HG03135 (cell line): ENCODE measurements around the gene RPS13.
"Not testable (repeated sequence)": the region's sequence is repeated elsewhere in the genome, so short reads cannot be mapped to it uniquely, and the experiment has no call there.

Experiments
- ATAC-seq: cut with Tn5 transposase; IDR thresholded peaks from one replicate; pipeline ENCODE4 v1.9.1; 2021; ENCODE audit warnings: mild to moderate bottlenecking, moderate library complexity; ENCODE audit not compliant: unreplicated experiment

RPS13 gene

DNA sequence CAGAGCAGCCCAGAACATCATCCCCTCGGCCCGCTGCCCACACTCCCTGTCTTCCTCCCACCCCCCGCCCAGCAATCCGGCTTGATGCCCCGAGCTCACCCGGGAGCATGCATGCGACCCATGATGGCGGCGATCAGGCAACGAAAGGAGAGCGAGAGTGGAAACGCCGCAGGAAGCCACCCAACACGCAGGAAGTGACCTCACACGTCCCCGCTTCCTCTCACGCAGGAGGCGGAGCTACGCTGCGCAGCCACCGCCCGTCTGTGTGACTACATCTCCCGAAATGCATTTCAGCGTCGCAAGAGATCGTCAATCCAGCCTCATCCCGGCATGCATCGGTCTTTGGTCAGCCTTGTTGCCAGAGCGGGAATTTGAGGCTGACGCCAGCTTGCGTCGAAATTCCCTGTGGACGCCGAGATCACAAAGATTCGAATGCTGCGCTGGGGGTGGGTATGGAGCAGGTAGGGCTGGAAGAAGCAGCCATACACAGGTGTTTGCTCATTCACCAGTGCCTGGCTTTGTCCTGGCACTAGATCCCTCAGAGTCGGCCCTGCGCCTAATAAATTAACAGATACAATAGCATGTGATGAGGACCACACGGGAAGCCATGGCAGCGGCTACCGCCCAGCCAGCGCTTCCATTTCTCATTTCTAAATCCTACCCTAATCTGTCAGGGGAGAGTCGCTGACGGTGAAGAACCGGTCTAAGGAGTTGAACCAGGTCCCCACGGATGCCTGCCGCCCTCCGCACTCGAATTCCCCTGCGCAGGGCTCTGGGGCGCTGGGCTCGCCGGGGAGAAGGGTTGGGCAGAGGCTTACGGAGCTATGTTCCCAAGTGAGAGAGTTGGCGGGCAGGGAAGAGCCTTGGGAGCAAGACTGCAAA lies at the start of gene RPS13:
RPS13 (minus strand) TSS at position 148 of the 882 bp plus-strand sequence; CDS start at position 122, 26 bp downstream.
- peak; percentile 98 for ATAC-seq

DNA sequence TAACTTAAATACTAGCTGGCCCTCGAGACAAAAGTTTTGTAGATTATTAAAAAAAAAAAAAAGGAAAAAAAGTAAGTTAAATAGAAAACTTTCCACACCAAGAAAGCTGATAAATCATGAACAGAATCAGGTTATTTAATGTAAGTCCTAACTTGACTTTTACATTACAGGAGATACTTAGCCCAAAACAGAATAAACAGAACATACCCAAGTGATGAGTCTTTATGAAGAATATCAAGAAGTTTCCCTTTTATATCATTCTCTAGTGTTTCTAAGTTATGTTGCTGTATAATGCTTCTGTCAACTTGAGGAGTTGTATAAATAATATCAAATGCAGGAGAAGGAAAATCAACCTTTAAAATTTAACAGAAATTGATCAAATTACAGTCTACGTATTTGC lies 44.5 kb upstream of the RPS13 start:
- ATAC-seq, result no peak

DNA sequence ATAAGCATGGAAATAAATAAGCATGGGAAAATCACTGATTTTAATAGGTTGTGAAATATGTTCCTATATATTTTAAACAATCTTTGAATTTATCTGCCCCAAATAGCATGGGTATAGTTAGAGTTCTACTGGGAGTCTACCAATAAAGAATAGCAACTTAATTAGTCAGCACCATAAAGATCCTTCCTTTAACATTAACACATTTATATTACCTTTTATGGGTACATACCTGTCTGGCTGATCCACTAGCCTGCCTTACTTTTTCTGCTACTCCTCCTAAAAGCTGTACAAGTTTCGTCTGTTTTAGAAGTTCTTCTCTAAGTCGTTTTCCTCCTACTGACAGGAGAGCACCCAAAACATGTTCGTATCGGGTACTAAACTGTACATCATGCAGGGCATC lies 39.8 kb upstream of the RPS13 start:
- no peak for ATAC-seq

DNA sequence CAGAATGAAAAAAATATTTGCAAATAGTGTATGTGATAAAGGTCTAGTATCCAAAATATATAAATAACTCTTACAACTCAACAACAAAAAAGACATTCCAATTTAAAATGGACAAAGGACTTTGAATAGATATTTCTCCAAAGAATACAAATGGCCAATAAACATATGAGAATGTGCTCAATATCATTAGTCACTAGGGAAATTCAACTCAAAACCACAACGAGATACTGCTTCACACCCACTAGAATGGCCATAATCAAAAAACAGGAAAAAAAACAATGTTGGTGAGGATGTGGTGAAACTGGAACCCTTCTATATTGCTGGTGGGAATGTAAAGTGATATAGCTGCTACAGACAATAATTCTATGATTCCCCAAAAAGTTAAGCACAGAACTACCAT lies 38.6 kb upstream of the RPS13 start:
- ATAC-seq, result no peak

DNA sequence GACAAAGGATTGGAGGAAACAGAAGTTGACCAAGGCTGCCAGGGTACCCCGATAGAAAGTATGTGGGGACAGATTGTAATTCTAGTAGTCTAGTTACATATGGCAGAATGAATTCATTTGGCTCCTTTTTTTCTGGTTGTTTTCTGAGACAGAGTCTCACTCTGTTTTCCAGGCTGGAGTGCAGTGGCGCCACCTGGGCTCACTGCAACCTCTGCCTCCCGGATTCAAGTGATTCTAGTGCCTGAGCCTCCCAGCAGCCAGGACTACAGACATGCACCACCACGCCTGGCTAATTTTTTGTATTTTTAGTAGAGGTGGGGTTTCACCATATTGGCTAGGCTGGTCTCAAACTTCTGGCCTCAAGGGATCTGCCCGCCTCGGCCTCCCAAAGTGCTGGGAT lies 30.3 kb upstream of the RPS13 start:
- not testable (repeated sequence) for ATAC-seq

DNA sequence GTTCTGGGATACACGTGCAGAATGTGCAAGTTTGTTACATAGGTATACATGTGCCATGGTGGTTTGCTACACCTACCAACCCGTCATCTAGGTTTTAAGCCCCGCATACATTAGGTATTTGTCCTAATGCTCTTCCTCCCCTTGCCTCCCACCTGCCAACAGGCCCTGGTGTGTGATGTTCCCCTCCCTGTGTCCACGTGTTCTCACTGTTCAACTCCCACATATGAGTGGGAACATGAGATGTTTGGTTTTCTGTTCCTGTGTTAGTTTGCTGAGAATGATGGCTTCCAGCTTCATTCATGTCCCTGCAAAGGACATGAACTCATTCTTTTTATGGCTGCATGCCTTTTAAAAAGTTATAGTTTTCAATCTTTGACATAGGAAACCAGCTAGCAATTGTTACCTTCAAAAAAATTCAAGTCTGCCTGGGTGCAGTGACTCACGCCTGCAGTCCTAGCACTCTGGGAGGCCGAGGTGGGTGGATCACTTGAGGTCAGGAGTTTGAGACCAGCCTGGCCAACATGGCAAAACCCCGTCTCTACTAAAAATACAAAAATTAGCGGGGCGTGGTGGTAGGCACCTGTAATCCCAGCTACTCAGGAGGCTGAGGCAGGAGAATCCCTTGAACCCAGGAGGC lies 28.1 kb upstream of the RPS13 start:
- not testable (repeated sequence) for ATAC-seq

DNA sequence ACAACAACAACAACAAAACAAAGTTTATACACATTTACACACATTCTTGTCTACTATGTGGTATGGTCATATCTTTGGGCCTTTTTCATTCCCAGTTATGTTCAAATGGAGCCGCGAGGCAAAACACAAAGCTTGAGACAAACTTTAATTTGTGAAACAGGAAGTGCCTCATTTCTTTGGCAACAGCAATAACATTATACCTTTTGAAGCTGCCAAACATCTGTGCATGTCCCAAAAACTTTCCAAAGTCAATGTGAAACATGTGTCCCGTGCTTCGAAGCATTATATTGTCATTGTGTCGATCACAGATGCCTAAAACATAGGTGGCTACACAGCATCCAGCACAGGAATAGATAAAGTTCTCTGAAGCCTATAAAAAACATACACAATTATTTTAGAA lies 25.0 kb upstream of the RPS13 start:
- no peak for ATAC-seq

DNA sequence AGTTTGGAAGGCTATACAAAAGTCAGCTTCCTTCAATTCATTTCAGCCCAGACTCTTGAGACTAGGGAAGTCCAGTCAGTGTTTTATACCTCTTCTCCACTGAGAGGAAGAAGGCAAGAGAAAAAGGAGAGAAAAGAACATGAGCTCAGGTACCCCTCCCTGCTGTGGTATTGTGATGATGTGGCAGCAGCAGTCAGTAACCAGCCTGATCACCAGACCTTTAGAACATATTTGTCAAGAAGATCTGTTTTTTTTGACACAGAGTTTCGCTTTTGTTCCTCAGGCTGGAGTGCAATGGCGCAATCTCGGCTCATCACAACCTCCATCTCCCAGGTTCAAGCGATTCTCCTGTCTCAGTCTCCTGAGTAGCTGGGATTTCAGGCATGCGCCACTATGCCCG lies 21.2 kb upstream of the RPS13 start:
- ATAC-seq, result no peak

DNA sequence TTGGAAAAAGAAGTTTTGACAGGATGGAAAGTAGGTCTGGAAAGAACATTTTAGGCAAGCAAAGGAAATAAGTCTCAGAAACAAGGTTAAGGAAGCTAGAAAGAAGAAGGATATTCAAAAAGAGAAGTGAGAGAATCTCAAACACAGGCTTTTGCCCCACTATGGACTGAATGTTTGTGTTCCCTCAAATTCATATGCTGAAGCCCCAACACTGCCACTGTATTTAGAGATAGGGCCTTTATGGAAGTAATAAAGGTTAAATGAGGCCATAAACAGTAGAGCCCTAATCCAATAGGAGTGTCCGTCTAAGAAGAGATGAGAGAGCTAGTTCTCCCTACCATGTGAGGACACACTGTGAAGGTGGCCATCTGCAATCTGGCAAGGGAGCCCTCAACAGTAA lies 20.6 kb upstream of the RPS13 start:
- ATAC-seq, result no peak

DNA sequence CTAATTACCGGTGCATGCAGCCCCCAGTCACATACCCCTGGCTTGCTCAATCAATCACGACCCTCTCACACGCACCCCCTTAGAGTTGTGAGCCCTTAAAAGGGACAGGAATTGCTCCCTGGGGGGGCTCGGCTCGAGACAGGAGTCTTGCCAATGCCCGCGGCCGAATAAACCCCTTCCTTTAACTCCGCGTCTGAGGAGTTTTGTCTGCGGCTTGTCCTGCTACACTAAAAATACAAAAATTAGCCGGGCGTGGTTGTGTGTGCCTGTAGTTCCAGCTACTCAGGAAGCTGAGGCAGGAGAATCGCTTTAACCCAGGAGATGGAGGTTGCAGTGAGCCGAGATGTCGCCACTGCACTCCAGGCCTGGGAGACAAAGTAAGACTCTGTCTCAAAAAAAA lies 8.5 kb upstream of the RPS13 start:
- ATAC-seq, result not testable (repeated sequence)

DNA sequence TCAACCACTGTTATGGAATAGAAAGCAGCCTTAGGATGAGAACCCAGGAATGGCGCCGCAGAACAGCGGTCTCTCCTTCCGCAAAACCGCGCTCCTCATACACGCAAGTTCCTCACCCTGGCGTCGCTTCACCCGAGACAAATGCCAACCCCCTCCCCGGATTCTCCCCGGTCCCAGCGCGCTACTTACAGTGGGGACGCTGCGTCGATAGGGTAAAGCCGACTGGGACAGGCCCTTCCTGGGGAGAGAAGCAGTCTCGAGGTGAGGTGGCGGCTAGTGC lies 287 bp downstream of the RPS13 start:
- ATAC-seq, result peak; percentile 12

DNA sequence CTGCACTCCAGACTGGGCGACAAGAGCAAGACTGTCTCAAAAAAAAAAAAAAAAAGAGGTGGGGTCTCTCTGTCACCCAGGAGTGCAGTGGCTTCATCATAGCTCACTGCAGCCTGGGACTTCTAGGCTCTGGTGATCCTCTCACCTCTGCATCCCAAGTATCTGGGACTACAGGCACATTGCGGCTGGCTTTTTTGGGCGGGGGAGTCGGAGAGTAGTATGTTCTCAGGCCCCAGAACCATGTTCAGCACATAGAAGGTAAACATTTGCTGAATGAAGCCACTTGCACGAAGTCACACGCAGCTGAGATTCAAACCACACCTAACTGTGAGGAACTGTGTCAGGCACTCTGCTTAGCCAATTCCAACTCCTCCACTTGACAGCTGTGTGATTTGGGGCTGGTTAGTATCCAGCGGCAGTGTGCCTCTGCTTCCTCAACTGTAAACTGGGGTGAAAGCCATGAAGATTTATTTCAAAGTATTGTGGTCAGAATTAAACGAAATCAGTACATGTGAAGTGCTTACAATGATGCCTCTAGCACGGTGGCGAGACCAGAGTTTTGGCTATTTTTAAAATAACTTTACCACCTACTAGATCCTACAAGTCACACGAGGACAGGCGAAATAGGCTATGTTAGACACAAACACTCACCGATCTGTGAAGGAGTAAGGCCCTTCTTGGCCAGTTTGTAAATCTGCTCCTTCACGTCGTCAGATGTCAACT lies 789 bp downstream of the RPS13 start:
- no peak for ATAC-seq

DNA sequence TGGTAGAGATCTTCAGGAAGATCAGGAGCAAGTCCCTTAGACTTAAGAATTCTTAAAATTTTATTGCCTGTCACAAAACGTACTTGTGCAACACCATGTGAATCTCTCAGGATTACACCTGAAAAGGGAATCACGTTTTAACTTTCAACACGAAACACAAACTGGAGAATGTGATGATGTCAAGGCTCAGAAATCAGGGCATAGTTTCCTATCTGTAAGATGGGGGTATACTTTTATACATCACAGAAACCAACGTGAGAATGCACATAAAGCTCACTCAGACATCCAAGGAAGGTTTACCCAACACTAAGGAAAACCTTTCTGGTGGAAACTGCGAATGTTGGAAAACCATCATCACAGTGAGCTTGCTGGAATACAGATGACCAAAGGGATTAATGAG lies 2.0 kb downstream of the RPS13 start:
- ATAC-seq, result no peak

DNA sequence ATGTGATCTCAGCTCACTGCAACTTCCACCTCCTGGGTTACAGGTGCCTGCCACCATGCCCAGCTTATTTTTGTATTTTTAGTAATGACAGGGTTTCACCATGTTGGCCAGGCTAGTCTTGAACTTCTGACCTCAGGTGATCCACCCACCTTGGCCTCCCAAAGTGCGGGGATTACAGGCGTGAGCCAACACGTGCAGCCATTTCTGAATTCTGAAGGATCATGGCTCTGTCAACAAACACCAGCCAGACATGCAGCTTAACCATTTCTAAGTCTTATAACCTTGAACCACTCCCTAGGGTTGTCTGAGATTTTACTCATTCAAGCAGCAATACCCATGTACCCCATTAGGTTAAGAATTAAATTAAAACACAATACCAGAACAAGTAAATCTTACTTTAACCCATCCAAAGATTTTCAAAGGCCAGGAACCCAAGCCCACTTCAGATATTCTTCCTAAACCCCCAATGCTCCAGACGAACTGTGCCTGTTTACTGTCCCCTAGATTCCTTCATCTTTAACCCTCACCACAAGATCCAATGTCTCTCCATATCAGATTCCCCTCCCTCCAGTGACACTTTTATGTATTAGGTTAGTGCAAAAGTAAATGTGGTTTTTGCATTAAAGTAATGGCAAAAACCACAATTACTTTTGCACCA lies 4.0 kb downstream of the RPS13 start:
- ATAC-seq, result no peak

DNA sequence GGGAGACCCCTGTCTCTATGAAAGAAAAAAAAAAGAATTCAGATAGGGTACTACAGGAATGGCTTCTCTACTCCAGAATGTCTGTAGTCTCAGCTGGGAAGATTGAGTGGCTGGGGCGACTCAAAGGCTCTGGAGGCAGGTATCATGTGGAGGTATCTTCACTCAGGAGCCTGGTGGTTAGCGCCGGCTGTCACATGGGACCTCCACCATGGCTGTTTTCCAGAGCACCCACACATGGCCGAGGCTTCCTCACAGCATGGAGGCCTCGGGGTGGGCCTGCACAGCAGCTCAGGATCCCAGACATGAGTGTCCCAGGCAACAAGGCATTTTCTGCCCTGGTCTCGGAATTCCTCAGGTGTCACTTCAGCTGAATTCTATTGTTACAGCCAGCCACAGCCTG lies 10.1 kb downstream of the RPS13 start:
- no peak for ATAC-seq

DNA sequence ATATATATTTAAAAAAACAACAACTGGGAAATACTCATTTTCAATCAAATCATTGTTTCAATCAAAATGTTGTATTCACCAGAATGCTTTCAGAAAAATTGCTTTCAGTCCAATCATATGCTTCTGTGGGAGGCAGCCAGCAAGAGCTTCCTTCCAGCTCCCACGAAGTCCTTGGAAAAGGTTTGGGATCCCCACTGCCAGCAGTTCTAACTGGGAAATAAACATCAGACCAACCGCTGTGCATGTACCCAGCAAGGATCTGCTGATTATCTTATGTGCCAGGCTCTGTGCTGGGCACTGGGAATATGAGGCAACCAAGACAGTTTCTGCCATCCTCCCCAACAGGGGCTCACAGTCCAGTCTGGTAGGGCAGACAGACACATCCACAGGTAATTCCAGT lies 10.8 kb downstream of the RPS13 start:
- ATAC-seq, result no peak

DNA sequence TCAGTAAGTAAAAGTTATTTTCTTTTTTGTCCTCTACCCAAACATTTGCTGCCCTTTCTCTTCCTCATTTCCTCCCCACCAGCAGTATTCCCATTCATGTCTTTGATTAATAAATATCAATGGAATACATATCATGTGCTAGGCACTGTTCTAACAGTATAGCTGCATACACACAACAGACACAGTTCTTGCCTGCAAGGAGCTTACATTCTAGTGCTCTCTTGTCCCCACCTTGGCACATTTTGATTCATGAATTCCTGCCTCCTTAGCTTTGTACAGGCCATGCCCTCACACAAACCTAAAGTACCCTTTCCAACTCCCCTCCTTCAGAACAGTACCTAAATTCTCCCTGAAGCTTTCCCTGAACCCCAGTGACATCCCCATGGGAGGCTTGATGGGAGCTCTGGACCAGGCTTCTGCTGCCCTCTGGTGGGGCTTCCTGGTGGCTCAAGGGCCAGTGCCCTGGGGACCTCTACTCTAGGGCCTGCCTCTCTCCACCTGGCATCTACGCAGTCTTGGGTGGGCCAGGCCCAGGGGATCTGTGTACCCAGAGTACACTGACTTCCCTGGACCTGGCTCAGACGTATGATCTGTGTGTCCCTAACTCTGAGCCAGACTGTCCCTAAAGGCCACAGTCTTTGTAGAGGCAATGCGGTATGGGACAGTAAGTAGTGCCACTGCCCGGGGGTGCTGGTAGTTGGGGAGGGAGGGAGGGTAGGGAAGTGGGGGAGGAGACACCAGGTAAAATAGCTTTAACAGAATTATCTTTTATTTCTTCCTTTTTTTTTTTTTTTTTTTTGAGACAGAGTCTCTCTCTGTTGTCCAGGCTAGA lies 14.1 kb downstream of the RPS13 start:
- no peak for ATAC-seq

DNA sequence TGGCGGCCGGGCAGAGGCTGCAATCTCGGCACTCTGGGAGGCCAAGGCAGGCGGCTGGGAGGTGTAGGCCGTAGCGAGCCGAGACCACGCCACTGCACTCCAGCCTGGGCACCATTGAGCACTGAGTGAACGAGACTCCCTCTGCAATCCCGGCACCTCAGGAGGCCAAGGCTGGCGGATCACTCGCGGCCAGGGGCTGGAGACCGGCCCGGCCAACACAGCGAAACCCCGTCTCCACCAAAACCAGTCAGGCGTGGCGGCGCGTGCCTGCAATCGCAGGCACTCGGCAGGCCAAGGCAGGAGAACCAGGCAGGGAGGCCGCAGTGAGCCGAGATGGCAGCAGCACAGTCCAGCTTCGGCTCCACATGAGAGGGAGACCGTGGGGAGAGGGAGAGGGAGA lies 26.3 kb downstream of the RPS13 start:
- ATAC-seq, result not testable (repeated sequence)

DNA sequence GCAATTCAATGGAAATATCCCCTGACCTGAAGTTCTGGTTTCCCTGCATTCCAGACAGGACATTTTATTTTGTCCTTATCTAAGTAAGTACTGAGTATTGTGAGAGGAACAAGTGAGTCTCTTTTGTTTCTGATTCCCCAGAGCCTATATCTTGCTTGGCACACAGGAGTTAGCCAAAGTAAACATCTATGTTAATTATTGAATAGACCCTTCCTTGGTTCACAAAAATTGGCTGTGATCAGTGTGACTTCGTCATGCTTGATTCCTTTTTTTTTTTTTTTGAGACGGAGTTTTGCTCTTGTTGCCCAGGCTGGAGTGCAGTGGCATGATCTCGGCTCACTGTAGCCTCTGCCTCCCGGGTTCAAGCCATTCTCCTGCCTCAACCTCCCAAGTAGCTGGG lies 29.0 kb downstream of the RPS13 start:
- not testable (repeated sequence) for ATAC-seq

DNA sequence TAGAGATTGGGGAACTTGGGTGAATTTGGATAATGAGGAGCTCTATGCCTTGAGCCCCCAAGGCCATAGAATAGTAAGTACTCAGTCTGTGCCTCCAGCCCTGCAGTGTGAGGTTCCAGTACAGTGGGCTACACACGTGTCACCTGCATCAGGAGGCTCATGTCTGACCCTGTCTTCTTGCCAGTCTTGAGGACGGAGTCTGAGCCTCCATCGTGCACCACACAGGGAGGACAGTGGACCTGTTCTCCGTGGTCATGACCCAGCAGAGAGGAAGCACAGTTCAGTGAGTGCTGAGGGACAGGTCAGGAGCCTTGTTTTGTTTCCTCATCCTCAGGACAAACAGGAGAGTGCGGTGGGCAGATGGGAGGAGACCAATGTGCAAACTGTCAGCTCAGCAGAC lies 30.8 kb downstream of the RPS13 start:
- ATAC-seq, result no peak
